SK-N-MC (cell line): Measurements from ENCODE around the gene NECAB2.

ENCODE experiments used
- EZH2 ChIP-seq: fragments of 200-600 bp; sonication (generic); IDR thresholded peaks from one replicate; pipeline ENCODE4 v1.6.1; 2017; ENCODE audit warnings: antibody characterized with exemption
- POLR2AphosphoS5 ChIP-seq: IDR thresholded peaks from 2 replicates; pipeline ENCODE4 v1.6.1; 2012; ENCODE audit warnings: mild to moderate bottlenecking, low read depth, low read length, borderline replicate concordance

DNA sequence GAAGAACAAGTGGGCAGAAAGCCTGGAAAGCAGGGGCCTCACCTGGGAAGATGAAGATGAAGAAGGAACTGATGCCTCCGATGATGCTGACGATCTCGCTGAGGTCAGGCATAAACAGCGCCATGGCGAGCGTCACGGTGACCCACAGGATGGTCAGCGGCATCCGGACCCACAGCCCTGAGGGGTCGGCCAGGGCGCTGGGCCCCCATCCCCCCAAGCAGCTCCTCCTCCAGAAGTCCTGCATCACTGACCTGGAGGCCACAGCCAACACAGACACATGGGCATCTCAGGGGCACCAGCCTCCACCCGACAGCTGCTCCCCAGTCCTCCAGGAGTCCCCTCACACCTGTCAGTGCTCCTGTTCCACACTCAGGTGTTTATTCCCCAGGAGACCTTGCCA is 48.4 kb downstream of the NECAB2 start:
- TF ChIP-seq EZH2 (no peak), POLR2AphosphoS5 (no peak)
